HepG2 (cell line): Measurements from ENCODE around the gene PDGFRB.

ENCODE experiments used
- FIP1L1 ChIP-seq: fragments of 200-400 bp; formaldehyde crosslinking; IDR thresholded peaks from 2 replicates; pipeline ENCODE4 v1.6.1; 2018; ENCODE audit warnings: low read depth, mild to moderate bottlenecking, low read length, moderate library complexity, borderline replicate concordance; ENCODE audit not compliant: insufficient read depth
- HOXD1 ChIP-seq: sonication (generic); formaldehyde crosslinking; IDR thresholded peaks from 2 replicates; pipeline ENCODE4 v1.5.0; 2020; ENCODE audit warnings: missing genetic modification reagents
- PLRG1 ChIP-seq: fragments of 450-650 bp; conservative IDR thresholded peaks from 2 replicates; pipeline ENCODE4 v1.6.1; 2016
- RARA ChIP-seq: IDR thresholded peaks from 2 replicates; pipeline ENCODE4 v1.6.1; 2016; ENCODE audit warnings: missing genetic modification reagents, missing compliant biosample characterization
- SMYD3 ChIP-seq: sonication (generic); formaldehyde crosslinking; IDR thresholded peaks from 2 replicates; pipeline ENCODE4 v1.8.1; 2023; ENCODE audit warnings: mild to moderate bottlenecking, missing genetic modification reagents
- YY1 ChIP-seq: IDR thresholded peaks from 2 replicates; pipeline ENCODE4 v1.6.1; 2011; ENCODE audit warnings: low read length, low read depth, moderate library complexity, mild to moderate bottlenecking; ENCODE audit not compliant: insufficient read depth, insufficient replicate concordance
- ZBTB7A ChIP-seq: sonication (generic); formaldehyde crosslinking; IDR thresholded peaks from 2 replicates; pipeline ENCODE4 v1.8.0; 2022; ENCODE audit warnings: mild to moderate bottlenecking, missing genetic modification reagents
- ZBTB8A ChIP-seq: sonication (generic); formaldehyde crosslinking; IDR thresholded peaks from 2 replicates; pipeline ENCODE4 v1.4.0; 2020; ENCODE audit warnings: mild to moderate bottlenecking, low read depth, missing genetic modification reagents, borderline replicate concordance
- ZNF841 ChIP-seq: sonication (generic); formaldehyde crosslinking; IDR thresholded peaks from 2 replicates; pipeline ENCODE4 v1.8.1; 2023; ENCODE audit warnings: missing genetic modification reagents, borderline replicate concordance
- TF ChIP-seq, protein P1 (sequence below): sonication (generic); formaldehyde crosslinking; IDR thresholded peaks from 2 replicates; pipeline ENCODE4 v1.4.0; 2020; ENCODE audit warnings: missing genetic modification reagents

DNA sequence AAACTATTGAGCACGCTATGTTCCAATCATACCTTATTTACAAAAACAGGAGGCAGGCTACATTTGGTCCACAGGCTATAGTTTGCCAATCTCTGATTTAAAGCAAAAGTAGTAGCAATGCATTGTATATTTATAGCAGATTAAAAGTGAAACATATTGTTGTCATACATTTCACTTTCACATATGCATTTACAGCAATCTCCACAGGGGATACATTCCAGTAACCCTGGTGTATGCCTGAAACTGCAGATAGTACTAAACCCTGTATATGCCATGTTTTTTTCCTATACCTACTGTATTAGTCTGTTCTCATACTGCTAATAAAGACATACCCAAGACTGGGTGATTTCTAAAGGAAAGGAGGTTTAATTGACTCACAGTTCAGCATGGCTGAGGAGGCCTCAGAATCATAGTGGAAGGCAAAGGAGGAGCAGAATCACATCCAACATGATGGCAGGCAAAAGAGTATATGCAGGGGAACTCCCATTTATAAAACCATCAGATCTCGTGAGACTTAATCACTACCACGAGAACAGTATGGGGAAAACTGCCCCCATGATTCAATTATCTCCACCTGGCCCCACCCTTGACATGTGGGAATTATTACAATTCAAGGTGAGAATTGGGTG lies 63.4 kb downstream of the PDGFRB start:
- TF ChIP-seq YY1 (no peak), ZBTB8A (CRISPR knock-in tag) (no peak), ZBTB7A (CRISPR knock-in tag) (no peak), PLRG1 (no peak), RARA (no peak), ZNF841 (CRISPR knock-in tag) (no peak), FIP1L1 (no peak), SMYD3 (CRISPR knock-in tag) (no peak), HOXD1 (CRISPR knock-in tag) (no peak)
- TF ChIP-seq, protein P1, sequence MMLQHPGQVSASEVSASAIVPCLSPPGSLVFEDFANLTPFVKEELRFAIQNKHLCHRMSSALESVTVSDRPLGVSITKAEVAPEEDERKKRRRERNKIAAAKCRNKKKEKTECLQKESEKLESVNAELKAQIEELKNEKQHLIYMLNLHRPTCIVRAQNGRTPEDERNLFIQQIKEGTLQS (CRISPR knock-in tag): no peak
